RWPE1 (cell line): ENCODE measurements around the gene KLK13.

Experiments used
- CTCF ChIA-PET: fragments of 350-600 bp; sonication (Branson Sonifier 250); formaldehyde crosslinking; extraction: SDS; loops from one replicate; lab custom pipeline; 2021; lab: Yijun Ruan, JAX
- POLR2A ChIA-PET: fragments of 400-600 bp; formaldehyde crosslinking; extraction: SDS; loops from one replicate; lab custom pipeline; 2020; ENCODE audit warnings: antibody characterized with exemption; ENCODE audit not compliant: low non-redundant PET; lab: Yijun Ruan, JAX
- DNase-seq: peaks from one replicate; pipeline ENCODE4 v3.0.0; 2012; ENCODE audit warnings: low spot score
- H3K27ac ChIP-seq: fragments of 450-650 bp; 2 replicates; pipeline ENCODE4 v1.5.1; 2017
- CTCF ChIP-seq: fragments of 450-650 bp; conservative IDR thresholded peaks from 2 replicates; pipeline ENCODE4 v1.5.1; 2017; ENCODE audit warnings: low read depth, mild to moderate bottlenecking

The KLK13 gene

GRCh38 chr19:51070334-51071094 lies 5.6 kb upstream of the KLK13 start:
- POLR2A ChIA-PET = no interaction called here
- TF ChIP-seq CTCF = no peak
- CTCF ChIA-PET = no interaction called here
- no peak overlapping the region for H3K27ac ChIP-seq
- DNase-seq = no peak

- no peak for DNase-seq
- ChIA-PET CTCF (no interaction called here), POLR2A (no interaction called here)
- TF ChIP-seq CTCF = no peak
- H3K27ac ChIP-seq = no peak overlapping the region
Observed at GRCh38 chr19:51066393-51067186, 1.7 kb upstream of the KLK13 start.

GRCh38 chr19:51065221-51065960 lies 499 bp upstream of the KLK13 start:
- no peak for DNase-seq
- ChIA-PET POLR2A (no interaction called here), CTCF (interaction anchor here (0.7 kb wide), 1 partner anchor 33 kb away, joined by 4 read pairs; no protein-coding TSS in a partner anchor)
- TF ChIP-seq CTCF = no peak
- no peak overlapping the region for H3K27ac ChIP-seq

GRCh38 chr19:51063664-51064063 lies 1.2 kb downstream of the KLK13 start:
- no peak overlapping the region for H3K27ac ChIP-seq
- TF ChIP-seq CTCF = no peak
- ChIA-PET POLR2A (no interaction called here), CTCF (interaction anchor here (0.6 to 1.3 kb wide), 2 partner anchors 31 to 43 kb away, joined by 4 read pairs; no protein-coding TSS in a partner anchor)
- no peak for DNase-seq

GRCh38 chr19:51060973-51061372 lies 3.9 kb downstream of the KLK13 start:
- TF ChIP-seq CTCF = no peak
- DNase-seq = no peak
- CTCF ChIA-PET = no interaction called here
- H3K27ac ChIP-seq = no peak overlapping the region
- POLR2A ChIA-PET = no interaction called here

GRCh38 chr19:51060336-51060735 lies 4.6 kb downstream of the KLK13 start:
- POLR2A ChIA-PET = no interaction called here
- H3K27ac ChIP-seq = no peak overlapping the region
- no peak for DNase-seq

More at GRCh38 chr19:51060336-51060735, 4.6 kb downstream of the KLK13 start:
- TF ChIP-seq CTCF = no peak
- CTCF ChIA-PET = no interaction called here
